HepG2 (cell line): Measurements from ENCODE around the gene B4GALT3. TPM values are rescaled to one million over a fixed set of nuclear protein-coding genes. Genes with fewer than 3 reads are reported as not detected.

Experiments used
- BRF2 ChIP-seq: sonication (generic); formaldehyde crosslinking; IDR thresholded peaks from 2 replicates; pipeline ENCODE4 v1.8.1; 2022; ENCODE audit warnings: mild to moderate bottlenecking, missing genetic modification reagents
- ETS1 ChIP-seq: sonication (generic); formaldehyde crosslinking; IDR thresholded peaks from 2 replicates; pipeline ENCODE4 v1.4.0; 2020; ENCODE audit warnings: missing genetic modification reagents
- IKZF4 ChIP-seq: sonication (generic); formaldehyde crosslinking; IDR thresholded peaks from 2 replicates; pipeline ENCODE4 v1.5.1; 2020; ENCODE audit warnings: borderline replicate concordance, mild to moderate bottlenecking, low read depth, missing genetic modification reagents; ENCODE audit errors: not compliant biosample characterization
- ISL2 ChIP-seq: sonication (generic); formaldehyde crosslinking; IDR thresholded peaks from 2 replicates; pipeline ENCODE4 v1.5.0; 2020; ENCODE audit warnings: missing genetic modification reagents
- MATR3 ChIP-seq: sonication (generic); formaldehyde crosslinking; IDR thresholded peaks from 2 replicates; pipeline ENCODE4 v1.4.0; 2020; ENCODE audit warnings: missing genetic modification reagents
- NCOA2 ChIP-seq: sonication (generic); formaldehyde crosslinking; IDR thresholded peaks from 2 replicates; pipeline ENCODE4 v1.8.0; 2022; ENCODE audit warnings: inconsistent platforms
- NFIB ChIP-seq: sonication (generic); formaldehyde crosslinking; IDR thresholded peaks from 2 replicates; pipeline ENCODE4 v1.9.0; 2021; ENCODE audit warnings: missing genetic modification reagents, mild to moderate bottlenecking, borderline replicate concordance
- SMAD3 ChIP-seq: sonication (generic); formaldehyde crosslinking; IDR thresholded peaks from 2 replicates; pipeline ENCODE4 v1.4.0; 2020; ENCODE audit warnings: missing genetic modification reagents
- ZNF143 ChIP-seq: sonication (generic); formaldehyde crosslinking; IDR thresholded peaks from 2 replicates; pipeline ENCODE4 v1.4.0; 2020; ENCODE audit warnings: missing genetic modification reagents
- ZNF281 ChIP-seq: sonication (generic); formaldehyde crosslinking; IDR thresholded peaks from 2 replicates; pipeline ENCODE4 v1.4.0; 2020; ENCODE audit warnings: missing genetic modification reagents, borderline replicate concordance
- ZNF362 ChIP-seq: sonication (generic); formaldehyde crosslinking; IDR thresholded peaks from 2 replicates; pipeline ENCODE4 v1.4.0; 2020; ENCODE audit warnings: missing genetic modification reagents, mild to moderate bottlenecking, borderline replicate concordance
- ZNF512B ChIP-seq: sonication (generic); formaldehyde crosslinking; IDR thresholded peaks from 2 replicates; pipeline ENCODE4 v1.5.1; 2020; ENCODE audit warnings: missing genetic modification reagents, mild to moderate bottlenecking, borderline replicate concordance
- ZNF546 ChIP-seq: sonication (generic); formaldehyde crosslinking; conservative IDR thresholded peaks from 2 replicates; pipeline ENCODE4 v1.8.1; 2023; ENCODE audit warnings: mild to moderate bottlenecking, missing genetic modification reagents
- ZNF615 ChIP-seq: sonication (generic); formaldehyde crosslinking; IDR thresholded peaks from 2 replicates; pipeline ENCODE4 v1.5.0; 2020; ENCODE audit warnings: mild to moderate bottlenecking, missing genetic modification reagents, borderline replicate concordance
- polyA plus RNA-seq, 8 experiments: library from polyadenylated mRNA; depleted of rRNA in 3 of 8; stranded (reverse) in 7 of 8; unstranded in 1 of 8; fragments of >200 nt; fragmentation: Illumina TruSeq in 4 of 8; extraction: Trizol in 4 of 8; gene quantifications; 2 replicates each; pipeline versions ENCODE4 v1.2.1 to v1.2.3, GENCODE V29; 2011 to 2016; ENCODE audit warnings: low read depth in 4 of 8, missing spikeins in 1 of 8, mixed read lengths in 1 of 8; ENCODE audit not compliant: insufficient read depth in 1 of 8
- total RNA-seq, 5 experiments: library from RNA; depleted of rRNA; stranded (reverse); fragments of >200 nt; fragmentation: Illumina TruSeq; extraction: Trizol; gene quantifications; 2 replicates each; pipeline ENCODE4 v1.2.3, GENCODE V29; 2016; ENCODE audit warnings: low read depth in 1 of 5
- TF ChIP-seq, protein P1 (sequence below): sonication (generic); formaldehyde crosslinking; IDR thresholded peaks from 2 replicates; pipeline ENCODE4 v1.4.0; 2020; ENCODE audit warnings: mild to moderate bottlenecking, low read depth, missing genetic modification reagents

B4GALT3 gene
- total and polyA plus RNA-seq, 2 of the 13 experiments (the other 11 are each of a cell fraction or from before 2014, with no cell fraction given) = 35.6 to 40.4 TPM

GRCh38 chr1:161209790-161210409 lies 32.6 kb upstream of the B4GALT3 start (continued):
- TF ChIP-seq ZNF362 (CRISPR knock-in tag) = peak; percentile 37; the same call in 1 of the 2 replicates
- TF ChIP-seq, protein P1, sequence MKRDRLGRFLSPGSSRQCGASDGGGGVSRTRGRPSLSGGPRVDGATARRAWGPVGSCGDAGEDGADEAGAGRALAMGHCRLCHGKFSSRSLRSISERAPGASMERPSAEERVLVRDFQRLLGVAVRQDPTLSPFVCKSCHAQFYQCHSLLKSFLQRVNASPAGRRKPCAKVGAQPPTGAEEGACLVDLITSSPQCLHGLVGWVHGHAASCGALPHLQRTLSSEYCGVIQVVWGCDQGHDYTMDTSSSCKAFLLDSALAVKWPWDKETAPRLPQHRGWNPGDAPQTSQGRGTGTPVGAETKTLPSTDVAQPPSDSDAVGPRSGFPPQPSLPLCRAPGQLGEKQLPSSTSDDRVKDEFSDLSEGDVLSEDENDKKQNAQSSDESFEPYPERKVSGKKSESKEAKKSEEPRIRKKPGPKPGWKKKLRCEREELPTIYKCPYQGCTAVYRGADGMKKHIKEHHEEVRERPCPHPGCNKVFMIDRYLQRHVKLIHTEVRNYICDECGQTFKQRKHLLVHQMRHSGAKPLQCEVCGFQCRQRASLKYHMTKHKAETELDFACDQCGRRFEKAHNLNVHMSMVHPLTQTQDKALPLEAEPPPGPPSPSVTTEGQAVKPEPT (CRISPR knock-in tag) = no peak
- no peak for TF ChIP-seq ZNF615 (CRISPR knock-in tag)
- no peak for TF ChIP-seq ZNF512B (CRISPR knock-in tag)
- TF ChIP-seq MATR3 (CRISPR knock-in tag) = no peak
- no peak for TF ChIP-seq ZNF143 (CRISPR knock-in tag)
- TF ChIP-seq ZNF281 (CRISPR knock-in tag) = peak; percentile 94
- no peak for TF ChIP-seq SMAD3 (CRISPR knock-in tag)
- TF ChIP-seq ETS1 (CRISPR knock-in tag) = no peak
- TF ChIP-seq NFIB (CRISPR knock-in tag) = no peak
- no peak for TF ChIP-seq NCOA2 (CRISPR knock-in tag)
- no peak for TF ChIP-seq ISL2 (CRISPR knock-in tag)
- TF ChIP-seq ZNF546 (CRISPR knock-in tag) = no peak
- TF ChIP-seq IKZF4 (CRISPR knock-in tag) = peak; percentile 55
- no peak for TF ChIP-seq BRF2 (CRISPR knock-in tag)
